ENCODE measurements around the gene ELOVL5. TPM values are rescaled to one million over a fixed set of nuclear protein-coding genes. Genes with fewer than 3 reads are reported as not detected.

Gene ELOVL5
- total and polyA plus RNA-seq, 2 experiments from 2014 or later, result 83.3 to 180 TPM

- no peak for TF ChIP-seq ZNF462 (CRISPR knock-in tag; IDR thresholded peaks at IDR 0.05)
Observed at GRCh38 chr6:53397283-53397682, 48.5 kb upstream of the ELOVL5 start (continued).

GRCh38 chr6:53395986-53396385 lies 47.2 kb upstream of the ELOVL5 start:
- Histone ChIP-seq H3F3A (replicated peaks; ENCODE audit: low read depth) (no peaks in the 10 kb centered on the region), H3K4me2 (no peak overlapping the region), H2AFZ (no peak overlapping the region), H3K4me3 (no peak overlapping the region), H3K4me1 (ENCODE audit: insufficient read depth) (no peaks in the 10 kb centered on the region), H3K9me2 (ENCODE audit: insufficient read depth) (no peaks in the 10 kb centered on the region), H3K27me3 (ENCODE audit: insufficient read depth) (no peaks in the 10 kb centered on the region), H4K20me1 (replicated peaks; ENCODE audit: insufficient read depth) (no peaks in the 10 kb centered on the region), H3K27ac (ENCODE audit: low read depth) (no peak overlapping the region), H3K79me2 (replicated peaks; ENCODE audit: insufficient read depth) (no peaks in the 10 kb centered on the region), H3K36me3 (ENCODE audit: insufficient read depth) (no peaks in the 10 kb centered on the region)
- Mint-ChIP-seq H3K4me1 (no peaks in the 10 kb centered on the region), H3K27ac (no peak overlapping the region), H3K27me3 (ENCODE audit: insufficient read depth, low read depth, poor library complexity) (no peaks in the 10 kb centered on the region), H3K9me3 (no peaks in the 10 kb centered on the region), H3K4me3 (no peak overlapping the region), H3K36me3 (ENCODE audit: low read depth) (no peaks in the 10 kb centered on the region)
- ATAC-seq (no peak), DNase-seq (ENCODE audit: low spot score) (no peak)
- TF ChIP-seq EZH2phosphoT487 (IDR thresholded peaks at IDR 0.05; ENCODE audit: unreplicated experiment), result no peak
- no peak for TF ChIP-seq ZNF462 (CRISPR knock-in tag; IDR thresholded peaks at IDR 0.05)
- no peak for TF ChIP-seq REST (IDR thresholded peaks at IDR 0.05; ENCODE audit: unreplicated experiment)
- TF ChIP-seq ETS1 (IDR thresholded peaks at IDR 0.05), result no peak

Measured in GM23338 (cell line).